ENCODE data around the gene DNAJC1.
"Not testable (repeated sequence)": the region's sequence is repeated elsewhere in the genome, so short reads cannot be mapped to it uniquely, and the experiment has no call there.

Gene DNAJC1

GRCh38 chr10:21726601-21727225, 276.8 kb downstream of the DNAJC1 start:
- no peak for DNase-seq (ENCODE audit: low read depth)

GRCh38 chr10:21724687-21725367, 278.7 kb downstream of the DNAJC1 start:
- no peak for DNase-seq (ENCODE audit: low read depth)

- DNase-seq (ENCODE audit: low read depth), result no peak
Measured at GRCh38 chr10:21724020-21724589, 279.4 kb downstream of the DNAJC1 start.

GRCh38 chr10:21722209-21722608, 281.3 kb downstream of the DNAJC1 start:
- DNase-seq (ENCODE audit: low read depth), result no peak

GRCh38 chr10:21721000-21721665, 282.4 kb downstream of the DNAJC1 start:
- no peak for DNase-seq (ENCODE audit: low read depth)

GRCh38 chr10:21720090-21720489, 283.4 kb downstream of the DNAJC1 start:
- DNase-seq (ENCODE audit: low read depth), result no peak

GRCh38 chr10:21719502-21719901, 284.0 kb downstream of the DNAJC1 start:
- DNase-seq (ENCODE audit: low read depth), result no peak

- not testable (repeated sequence) for DNase-seq (ENCODE audit: low read depth)
Measured at GRCh38 chr10:21717437-21718054, 286.0 kb downstream of the DNAJC1 start.

GRCh38 chr10:21715531-21716195, 287.9 kb downstream of the DNAJC1 start:
- DNase-seq (ENCODE audit: low read depth), result no peak

GRCh38 chr10:21712975-21713374, 290.6 kb downstream of the DNAJC1 start:
- no peak for DNase-seq (ENCODE audit: low read depth)

- DNase-seq (ENCODE audit: low read depth), result no peak
Measured at GRCh38 chr10:21707498-21707897, 296.0 kb downstream of the DNAJC1 start.
